DND-41 (cell line): ENCODE results near the gene HNRNPAB.

ENCODE experiments used
- CTCF ChIP-seq: IDR thresholded peaks from 2 replicates; pipeline ENCODE4 v1.5.1; 2012; ENCODE audit warnings: borderline replicate concordance, low read length, moderate library complexity, mild to moderate bottlenecking; ENCODE audit not compliant: poor library complexity, severe bottlenecking; ENCODE audit errors: extremely low read depth
- EZH2 ChIP-seq: IDR thresholded peaks from 3 replicates; pipeline ENCODE4 v1.6.1; 2012; ENCODE audit warnings: borderline replicate concordance, low read depth, mild to moderate bottlenecking, moderate library complexity, low read length, inconsistent platforms; ENCODE audit not compliant: severe bottlenecking

- TF ChIP-seq CTCF: no peak
- TF ChIP-seq EZH2: no peak
These were observed 32.3 kb downstream of the HNRNPAB start for GRCh38 chr5:178236679-178237078.
